IMR-90 (cell line): Measurements from ENCODE around the gene CLK1. TPM values are rescaled to one million over a fixed set of nuclear protein-coding genes. Genes with fewer than 3 reads are reported as not detected.

Experiments used
- ATAC-seq: fragments of 200-7000 bp; cut with Tn5 transposase; 2 replicates; pipeline ENCODE4 v1.9.1; 2020; ENCODE audit warnings: low read depth, mild to moderate bottlenecking, moderate library complexity
- BruUV-seq: library from RNA; stranded (reverse); fragments of 400-500 nt; replicated peaks from 2 replicates; lab custom pipeline; 2021; lab: Mats Ljungman, UMichigan
- CTCF ChIA-PET: fragments of 300-600 bp; formaldehyde crosslinking; extraction: SDS; loops from one replicate; lab custom pipeline; 2021; ENCODE audit warnings: antibody characterized with exemption; lab: Yijun Ruan, JAX
- POLR2A ChIA-PET: fragments of 300-600 bp; sonication (Branson Sonifier 250); formaldehyde crosslinking; loops from one replicate; lab custom pipeline; 2022; ENCODE audit warnings: antibody characterized with exemption; ENCODE audit not compliant: unreplicated experiment; lab: Charles Lee
- DNase-seq: peaks from one replicate; pipeline ENCODE4 v3.0.0; 2013
- H2AFZ ChIP-seq: replicated peaks from 2 replicates; pipeline ENCODE3; 2013; ENCODE audit warnings: low read length, mild to moderate bottlenecking; ENCODE audit not compliant: poor library complexity
- H2AK5ac ChIP-seq: 2 replicates; pipeline ENCODE4 v1.6.1; 2013; ENCODE audit warnings: low read depth, low read length, inconsistent platforms
- H2AK9ac ChIP-seq: replicated peaks from 2 replicates; pipeline ENCODE3; 2013; ENCODE audit warnings: mild to moderate bottlenecking, low read depth, low read length, moderate library complexity; ENCODE audit not compliant: poor library complexity
- H2BK120ac ChIP-seq: 2 replicates; pipeline ENCODE4 v1.6.1; 2013; ENCODE audit warnings: low read depth, low read length, inconsistent platforms
- H2BK15ac ChIP-seq: 3 replicates; pipeline ENCODE4 v1.6.1; 2013; ENCODE audit warnings: low read depth, low read length, inconsistent platforms
- H2BK20ac ChIP-seq: 2 replicates; pipeline ENCODE4 v1.6.1; 2013; ENCODE audit warnings: low read depth, mild to moderate bottlenecking, inconsistent platforms, low read length, moderate library complexity
- H2BK5ac ChIP-seq: 2 replicates; pipeline ENCODE4 v1.6.1; 2013; ENCODE audit warnings: mild to moderate bottlenecking, low read depth, low read length, inconsistent platforms; ENCODE audit not compliant: poor library complexity, severe bottlenecking
- H3K14ac ChIP-seq: replicated peaks from 2 replicates; pipeline ENCODE4 v1.6.1; 2013; ENCODE audit warnings: low read depth, low read length, inconsistent platforms
- H3K18ac ChIP-seq: 2 replicates; pipeline ENCODE4 v1.6.1; 2013; ENCODE audit warnings: low read depth, low read length, control low read depth
- H3K23ac ChIP-seq: 2 replicates; pipeline ENCODE4 v1.6.1; 2013; ENCODE audit warnings: low read depth, low read length, inconsistent platforms
- H3K27ac ChIP-seq: 2 replicates; pipeline ENCODE4 v1.5.1; 2013; ENCODE audit warnings: mild to moderate bottlenecking, control low read depth, low read length; ENCODE audit not compliant: insufficient read depth
- H3K27me3 ChIP-seq: 2 replicates; pipeline ENCODE4 v1.6.1; 2013; ENCODE audit warnings: low read length; ENCODE audit not compliant: control insufficient read depth, insufficient read depth
- H3K36me3 ChIP-seq: 2 replicates; pipeline ENCODE4 v1.6.1; 2013; ENCODE audit warnings: low read length, mixed read lengths; ENCODE audit not compliant: control insufficient read depth, insufficient read depth
- H3K4ac ChIP-seq: 2 replicates; pipeline ENCODE4 v1.6.1; 2013; ENCODE audit warnings: low read depth, low read length, inconsistent platforms
- H3K4me1 ChIP-seq: 2 replicates; pipeline ENCODE4 v1.6.1; 2013; ENCODE audit warnings: low read length, mixed read lengths; ENCODE audit not compliant: control insufficient read depth, insufficient read depth
- H3K4me2 ChIP-seq: 2 replicates; pipeline ENCODE4 v1.6.1; 2013; ENCODE audit warnings: low read depth, mild to moderate bottlenecking, control low read depth, low read length, moderate library complexity
- H3K4me3 ChIP-seq: 2 replicates; pipeline ENCODE4 v1.5.1; 2013; ENCODE audit warnings: low read depth, mild to moderate bottlenecking, control low read depth, low read length, moderate library complexity; ENCODE audit not compliant: insufficient read depth
- H3K56ac ChIP-seq: 2 replicates; pipeline ENCODE4 v1.6.1; 2013; ENCODE audit warnings: low read length, inconsistent platforms; ENCODE audit not compliant: insufficient read depth; ENCODE audit errors: extremely low read depth
- H3K79me1 ChIP-seq, 2 experiments: 2 replicates each; pipeline ENCODE4 v1.6.1; 2013; ENCODE audit warnings: low read length in 2 of 2, inconsistent platforms in 1 of 2, low read depth in 1 of 2
- H3K9ac ChIP-seq: 2 replicates; pipeline ENCODE4 v1.6.1; 2013; ENCODE audit warnings: low read depth, low read length, control low read depth
- H3K9me1 ChIP-seq: 2 replicates; pipeline ENCODE4 v1.6.1; 2013; ENCODE audit warnings: low read length, inconsistent platforms; ENCODE audit not compliant: insufficient read depth
- H3K9me3 ChIP-seq: 2 replicates; pipeline ENCODE4 v1.6.1; 2013; ENCODE audit warnings: low read length; ENCODE audit not compliant: control insufficient read depth, insufficient read depth
- H4K20me1 ChIP-seq: 2 replicates; pipeline ENCODE4 v1.6.1; 2013; ENCODE audit warnings: low read length, inconsistent platforms; ENCODE audit not compliant: insufficient read depth
- H4K5ac ChIP-seq: 2 replicates; pipeline ENCODE4 v1.6.1; 2013; ENCODE audit warnings: mild to moderate bottlenecking, low read depth, low read length, control low read depth
- H4K8ac ChIP-seq, 2 experiments: 2 replicates each; pipeline ENCODE4 v1.6.1; 2013; ENCODE audit warnings: low read depth in 2 of 2, low read length in 2 of 2, control low read depth in 1 of 2, inconsistent platforms in 1 of 2
- H4K91ac ChIP-seq: 2 replicates; pipeline ENCODE4 v1.6.1; 2013; ENCODE audit warnings: low read depth, low read length, inconsistent platforms; ENCODE audit not compliant: insufficient read depth
- CHD1 ChIP-seq: IDR thresholded peaks from 2 replicates; pipeline ENCODE4 v1.6.1; 2012; ENCODE audit warnings: low read depth, low read length, improper control_type of control experiment
- RAD21 ChIP-seq: IDR thresholded peaks from 2 replicates; pipeline ENCODE4 v1.6.1; 2012; ENCODE audit warnings: low read length, improper control_type of control experiment
- SMC3 ChIP-seq: fragments of 150-350 bp; IDR thresholded peaks from 2 replicates; pipeline ENCODE4 v1.6.1; 2016; ENCODE audit warnings: low read depth, mild to moderate bottlenecking, antibody characterized with exemption, low read length, moderate library complexity
- USF2 ChIP-seq: fragments of 150-350 bp; IDR thresholded peaks from 2 replicates; pipeline ENCODE4 v1.6.1; 2017; ENCODE audit warnings: mild to moderate bottlenecking, antibody characterized with exemption, low read length, low read depth
- WGBS, 2 experiments: methylation state at CpG; one replicate each; pipeline versions ENCODE4 v1.1.5 to v1.1.7; 2013; ENCODE audit warnings: missing lambda C conversion rate in 2 of 2; ENCODE audit not compliant: insufficient read length in 1 of 2; ENCODE audit errors: extremely low coverage in 2 of 2; 5-methylcytosine and 5-hydroxymethylcytosine counted together
- dilution Hi-C: fragments of 300-500 bp; cut with HindIII; formaldehyde crosslinking; loops from one replicate; pipeline ENCODE4 v1.14.3; 2018; ENCODE audit warnings: low sequenced_read_pairs; ENCODE audit not compliant: unreplicated experiment
- in situ Hi-C: fragments of 300-500 bp; cut with MboI; formaldehyde crosslinking; loops from 3 replicates; pipeline ENCODE4 v1.14.3; 2019; ENCODE audit warnings: low sequenced_read_pairs, inconsistent platforms, mixed read lengths
- intact Hi-C: fragments of 100-400 bp; cut with micrococcal nuclease; formaldehyde crosslinking; loops from 2 replicates; pipeline ENCODE4 v1.10.0; 2022
- polyA plus RNA-seq, 3 experiments: library from polyadenylated mRNA; depleted of rRNA; stranded (reverse); fragments of >200 nt; gene quantifications; 2 replicates each; pipeline ENCODE4 v1.2.3, GENCODE V29; 2012; ENCODE audit warnings: low replicate concordance in 1 of 3
- total RNA-seq: library from RNA; depleted of rRNA; stranded (reverse); fragments of >200 nt; gene quantifications from 2 replicates; pipeline ENCODE4 v1.2.3, GENCODE V29; 2012
- TF ChIP-seq, protein P1 (sequence below): conservative IDR thresholded peaks from 2 replicates; pipeline ENCODE4 v1.5.1; 2012; ENCODE audit warnings: mild to moderate bottlenecking, low read depth, low read length, improper control_type of control experiment

The CLK1 gene
- total and polyA plus RNA-seq, 2 of the 4 experiments (the other 2 are of a cell fraction), result 26.2 to 35.5 TPM

DNA sequence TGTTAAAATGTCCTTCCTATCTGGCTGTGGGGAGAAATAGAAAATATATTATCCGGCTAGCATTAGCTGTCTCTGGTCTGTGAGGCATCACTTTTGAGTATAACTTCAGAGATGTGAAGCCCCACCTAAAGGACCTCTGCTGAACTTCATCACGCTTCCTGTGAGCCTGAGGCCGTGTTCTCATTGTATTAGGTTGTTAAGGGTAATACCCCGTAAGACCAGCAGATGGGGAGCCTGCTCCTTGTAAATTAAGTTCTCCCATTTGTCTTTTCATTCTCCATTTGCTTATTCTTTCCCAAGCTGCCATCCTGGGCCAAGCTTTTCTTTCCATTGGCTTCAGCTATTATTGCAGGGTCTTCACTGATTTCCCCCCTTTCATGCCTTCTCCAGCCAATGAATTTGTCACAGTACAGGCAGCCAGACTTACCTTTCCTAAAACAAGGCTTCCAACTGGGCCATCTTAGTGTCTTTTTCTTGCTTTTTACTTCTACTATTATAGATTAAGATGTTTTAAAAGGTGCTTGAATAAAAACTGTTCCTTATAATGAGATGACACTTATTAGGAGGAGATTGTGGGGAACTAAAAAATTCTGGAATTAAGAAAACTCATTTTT is 37.1 kb upstream of the CLK1 start:
- no peak overlapping the region for H2AFZ ChIP-seq
- no peaks in the 10 kb centered on the region for H3K9me3 ChIP-seq
- H2BK20ac ChIP-seq, result no peak overlapping the region
- dilution Hi-C loops (no loop called here), in situ Hi-C loops (no loop called here), intact Hi-C loops (loop anchor here (1.0 kb wide), 3 partner anchors 168 to 331 kb away; no protein-coding TSS in a partner anchor)
- H4K20me1 ChIP-seq, result no peaks in the 10 kb centered on the region
- no peak overlapping the region for H2AK5ac ChIP-seq
- no peak overlapping the region for H4K5ac ChIP-seq
- no peaks in the 10 kb centered on the region for H3K4me1 ChIP-seq
- no peak overlapping the region for H3K4ac ChIP-seq
- no peak overlapping the region for H3K4me3 ChIP-seq
- H3K9me1 ChIP-seq, result no peaks in the 10 kb centered on the region
- peak; percentile 98 for ATAC-seq
- H2BK120ac ChIP-seq, result no peak overlapping the region
- no peaks in the 10 kb centered on the region for H3K27me3 ChIP-seq
- no peak overlapping the region for H3K4me2 ChIP-seq
- H3K14ac ChIP-seq, result no peak overlapping the region
- no peak overlapping the region for H3K56ac ChIP-seq
- peak; percentile 90 for DNase-seq
- ChIA-PET CTCF (interaction anchor here (0.6 to 1.6 kb wide), 9 partner anchors 12 to 331 kb away, joined by 3 to 12 read pairs (median 4); partner anchors contain the start of genes NIF3L1 and PPIL3), POLR2A (no interaction called here)
- peaks cover 3 to 9% of the 10 kb centered on the region in 2 experiments; a peak in 2 of 4 replicates for H3K79me1 ChIP-seq
- H3K9ac ChIP-seq, result no peak overlapping the region
- H3K36me3 ChIP-seq, result peaks cover 15% of the 10 kb centered on the region
- TF ChIP-seq SMC3, result peak; percentile 79
- no peak for TF ChIP-seq CHD1
- TF ChIP-seq, protein P1, sequence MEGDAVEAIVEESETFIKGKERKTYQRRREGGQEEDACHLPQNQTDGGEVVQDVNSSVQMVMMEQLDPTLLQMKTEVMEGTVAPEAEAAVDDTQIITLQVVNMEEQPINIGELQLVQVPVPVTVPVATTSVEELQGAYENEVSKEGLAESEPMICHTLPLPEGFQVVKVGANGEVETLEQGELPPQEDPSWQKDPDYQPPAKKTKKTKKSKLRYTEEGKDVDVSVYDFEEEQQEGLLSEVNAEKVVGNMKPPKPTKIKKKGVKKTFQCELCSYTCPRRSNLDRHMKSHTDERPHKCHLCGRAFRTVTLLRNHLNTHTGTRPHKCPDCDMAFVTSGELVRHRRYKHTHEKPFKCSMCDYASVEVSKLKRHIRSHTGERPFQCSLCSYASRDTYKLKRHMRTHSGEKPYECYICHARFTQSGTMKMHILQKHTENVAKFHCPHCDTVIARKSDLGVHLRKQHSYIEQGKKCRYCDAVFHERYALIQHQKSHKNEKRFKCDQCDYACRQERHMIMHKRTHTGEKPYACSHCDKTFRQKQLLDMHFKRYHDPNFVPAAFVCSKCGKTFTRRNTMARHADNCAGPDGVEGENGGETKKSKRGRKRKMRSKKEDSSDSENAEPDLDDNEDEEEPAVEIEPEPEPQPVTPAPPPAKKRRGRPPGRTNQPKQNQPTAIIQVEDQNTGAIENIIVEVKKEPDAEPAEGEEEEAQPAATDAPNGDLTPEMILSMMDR, result peak; percentile 93
- no peak for TF ChIP-seq USF2
- TF ChIP-seq RAD21, result peak; percentile 83
- H3K18ac ChIP-seq, result no peak overlapping the region
- H4K91ac ChIP-seq, result no peak overlapping the region
- no peak overlapping the region for H2BK5ac ChIP-seq
- no peak overlapping the region for H3K23ac ChIP-seq
- H4K8ac ChIP-seq, result peak overlapping the region in 1 of 2 experiments; percentile 57; a peak in 2 of 4 replicates
- no peak overlapping the region for H3K27ac ChIP-seq
- no peak overlapping the region for H2BK15ac ChIP-seq
- no CpG with 5 or more reads among the region's 4 CpGs for WGBS, 2 experiments
- no TSS peak for BruUV-seq
- no peak overlapping the region for H2AK9ac ChIP-seq
